ENCODE measurements around the gene TOLLIP.
"Not testable (repeated sequence)": the region's sequence is repeated elsewhere in the genome, so short reads cannot be mapped to it uniquely, and the experiment has no call there.

TOLLIP gene

DNA sequence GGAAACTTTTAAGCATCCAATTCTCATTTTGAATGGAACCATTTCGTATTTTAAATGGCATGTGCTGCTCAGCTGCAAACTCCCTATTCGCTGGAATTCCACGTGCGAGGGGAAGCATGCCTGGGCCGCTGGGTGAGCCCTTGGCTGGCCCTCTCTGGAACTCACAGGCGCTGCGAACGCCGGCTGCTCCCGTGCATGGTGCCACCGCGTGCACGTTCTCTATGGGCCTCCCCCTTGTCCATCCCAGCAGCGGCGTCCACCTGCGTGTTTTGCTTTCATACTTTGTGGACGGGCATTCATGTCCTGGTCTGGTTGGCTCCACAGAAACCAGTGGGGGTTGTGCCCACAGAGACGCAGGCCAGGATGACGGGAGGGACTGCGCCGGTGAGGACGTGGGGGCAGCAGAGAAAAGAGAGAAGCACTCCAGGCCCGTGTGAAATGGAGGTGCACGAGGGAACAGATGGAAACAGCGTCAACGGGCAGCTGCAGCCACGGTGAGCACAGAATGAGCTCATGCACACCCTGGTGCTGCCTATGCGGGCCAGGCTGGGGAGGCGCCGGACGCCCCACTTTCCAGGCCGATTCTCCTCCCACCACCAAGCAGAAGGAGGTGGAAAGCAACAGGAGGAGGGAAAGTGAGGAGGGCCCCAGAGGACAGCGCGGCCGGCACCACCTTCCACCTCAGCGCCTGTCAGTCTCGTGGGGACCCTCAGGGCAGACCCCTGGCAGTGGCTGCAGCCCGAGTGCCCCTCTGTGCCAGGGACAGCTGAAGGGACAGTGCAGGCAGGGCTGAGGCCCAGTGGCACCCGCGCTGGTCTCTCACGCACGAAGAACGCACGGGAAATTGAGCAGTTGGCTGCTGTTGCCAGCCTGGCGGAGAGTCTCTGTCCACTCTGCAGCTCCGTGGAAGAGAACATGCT, 29.1 kb downstream of the TOLLIP start:
- no peak for DNase-seq

- DNase-seq: no peak
These were observed 29.8 kb downstream of the TOLLIP start for GRCh38 chr11:1279674-1280055.

- DNase-seq: no peak
These were observed 30.4 kb downstream of the TOLLIP start for GRCh38 chr11:1278766-1279673.

DNA sequence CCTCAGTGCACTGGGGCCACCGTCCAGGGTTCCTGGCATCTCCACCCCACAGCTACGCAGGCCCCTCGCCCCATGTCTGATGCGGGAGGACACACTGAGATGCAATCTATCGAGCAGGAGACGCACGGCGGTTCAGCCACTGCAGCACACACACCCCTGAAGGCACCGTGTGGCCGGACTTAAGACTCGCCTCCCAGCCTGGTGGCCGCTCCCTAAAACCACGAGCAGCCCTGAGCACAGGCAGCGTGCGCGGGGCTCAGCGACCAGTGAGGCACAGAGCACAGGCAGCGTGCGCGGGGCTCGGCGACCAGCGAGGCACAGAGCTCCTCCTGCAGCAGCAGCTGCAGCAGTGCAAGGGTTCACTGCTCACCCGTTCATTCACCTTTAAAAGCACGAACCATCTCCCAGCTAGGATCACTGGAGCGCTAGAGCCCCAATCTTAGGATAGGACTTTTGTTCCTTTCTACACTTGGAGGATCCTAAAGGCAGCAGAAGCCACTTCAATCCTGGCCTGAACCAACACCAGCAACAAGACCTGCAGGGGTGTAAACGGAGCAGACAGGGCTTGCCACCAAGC, 31.4 kb downstream of the TOLLIP start:
- DNase-seq: no peak

- DNase-seq: no peak
These were observed 32.4 kb downstream of the TOLLIP start for GRCh38 chr11:1276866-1277615.

DNA sequence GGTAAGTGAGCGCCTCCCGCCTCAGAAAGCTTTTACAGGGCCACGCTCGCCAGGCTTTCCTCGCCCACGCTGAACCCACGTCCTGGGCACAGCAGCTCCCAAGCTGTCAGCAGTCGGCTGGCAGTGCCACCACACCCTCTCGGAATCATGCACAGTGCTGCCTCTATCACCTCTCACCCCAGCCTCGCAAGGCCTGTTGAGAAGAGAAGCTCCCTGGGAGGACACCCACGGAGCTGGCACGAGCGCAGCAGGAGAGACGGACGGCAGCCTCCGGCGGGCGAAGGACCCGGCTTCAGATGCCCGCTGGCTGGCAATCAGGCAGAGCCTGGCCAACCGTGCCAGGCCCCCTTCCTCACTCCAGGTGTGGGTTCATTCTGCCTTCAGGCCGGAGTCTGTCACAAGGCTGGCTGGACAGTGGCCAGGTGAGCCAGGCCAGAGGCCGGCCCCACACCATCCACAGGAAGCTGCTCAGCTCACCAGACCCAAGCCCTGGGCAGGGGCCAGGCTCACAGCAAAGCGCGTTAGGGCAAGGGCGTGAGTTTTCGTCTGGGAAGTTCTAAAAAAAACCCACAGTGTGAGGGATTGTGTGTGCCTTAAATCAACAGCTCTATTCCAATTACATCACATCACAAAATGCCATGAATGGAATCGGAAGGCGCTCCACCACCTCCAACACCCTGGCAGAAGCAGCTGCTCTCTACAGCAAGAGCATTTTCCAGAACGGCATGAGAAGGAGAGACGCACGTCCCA, 33.2 kb downstream of the TOLLIP start:
- DNase-seq: peak; percentile 43

GRCh38 chr11:1275021-1275420, 34.4 kb downstream of the TOLLIP start:
- DNase-seq: no peak

DNA sequence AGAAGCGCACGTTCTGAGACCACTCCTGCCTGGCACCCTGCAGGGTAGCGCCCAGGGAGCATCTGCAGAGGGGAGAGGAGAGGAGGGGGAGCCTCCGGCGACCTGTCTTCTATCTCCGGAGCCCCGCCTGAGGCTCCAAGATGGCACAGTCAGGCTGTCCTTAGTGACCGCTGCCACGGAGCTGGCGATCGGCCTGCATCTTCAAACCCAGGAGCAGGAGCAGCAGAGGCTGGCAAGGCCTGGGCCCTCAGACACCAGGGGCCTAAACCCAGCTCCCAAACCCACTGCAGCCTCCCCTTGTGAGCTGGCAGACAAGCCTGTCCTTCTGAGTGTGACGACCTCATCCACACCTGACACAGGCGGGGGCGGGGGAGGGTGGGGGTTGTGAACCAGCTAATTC, 34.9 kb downstream of the TOLLIP start:
- no peak for DNase-seq

- no peak for DNase-seq
These were observed 36.9 kb downstream of the TOLLIP start for GRCh38 chr11:1272531-1272930.

GRCh38 chr11:1271927-1272326, 37.5 kb downstream of the TOLLIP start:
- no peak for DNase-seq

- DNase-seq: no peak
These were observed 38.0 kb downstream of the TOLLIP start for GRCh38 chr11:1271406-1271805.

GRCh38 chr11:1271002-1271401, 38.4 kb downstream of the TOLLIP start:
- no peak for DNase-seq

GRCh38 chr11:1270476-1270875, 39.0 kb downstream of the TOLLIP start:
- DNase-seq: no peak

DNA sequence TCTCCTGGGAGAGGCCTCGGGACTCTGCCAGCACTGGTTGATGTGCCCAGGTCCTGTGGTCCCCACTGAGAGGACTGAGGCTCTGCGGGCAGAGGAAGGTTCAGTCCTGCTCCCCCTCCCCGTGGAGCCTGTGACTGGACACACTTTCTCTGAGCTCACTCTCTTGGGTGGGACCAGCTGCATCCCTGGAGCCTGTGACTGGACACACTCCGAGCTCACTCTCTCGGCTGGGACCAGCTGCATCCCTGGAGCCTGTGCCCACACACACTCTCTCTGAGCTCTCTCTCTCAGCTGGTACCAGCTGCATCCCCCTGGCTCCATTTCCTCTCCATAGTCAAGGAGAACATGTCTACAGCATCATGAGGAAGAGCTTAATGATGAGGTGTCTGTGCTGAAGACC, 39.5 kb downstream of the TOLLIP start:
- no peak for DNase-seq

- DNase-seq: no peak
These were observed 41.9 kb downstream of the TOLLIP start for GRCh38 chr11:1267441-1268100.

GRCh38 chr11:1266976-1267375, 42.5 kb downstream of the TOLLIP start:
- not testable (repeated sequence) for DNase-seq

DNA sequence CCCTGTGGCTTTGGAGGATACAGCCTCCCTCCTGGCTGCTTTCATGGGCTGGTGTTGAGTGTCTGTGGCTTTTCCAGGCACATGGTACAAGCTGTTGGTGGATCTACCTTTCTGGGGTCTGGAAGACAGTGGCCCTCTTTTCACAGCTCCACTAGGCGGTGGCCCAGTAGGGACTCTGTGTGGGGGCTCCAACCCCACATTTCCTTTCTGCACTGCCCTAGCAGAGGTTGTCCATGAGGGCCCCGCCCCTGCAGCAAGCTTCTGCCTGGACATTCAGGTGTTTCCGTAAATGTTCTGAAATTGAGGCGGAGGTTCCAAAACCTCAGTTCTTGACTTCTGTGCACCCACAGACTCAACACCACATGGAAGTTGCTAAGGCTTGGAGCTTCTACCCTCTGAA, 44.0 kb downstream of the TOLLIP start:
- not testable (repeated sequence) for DNase-seq

- DNase-seq: not testable (repeated sequence)
These were observed 45.0 kb downstream of the TOLLIP start for GRCh38 chr11:1264444-1264843.

DNA sequence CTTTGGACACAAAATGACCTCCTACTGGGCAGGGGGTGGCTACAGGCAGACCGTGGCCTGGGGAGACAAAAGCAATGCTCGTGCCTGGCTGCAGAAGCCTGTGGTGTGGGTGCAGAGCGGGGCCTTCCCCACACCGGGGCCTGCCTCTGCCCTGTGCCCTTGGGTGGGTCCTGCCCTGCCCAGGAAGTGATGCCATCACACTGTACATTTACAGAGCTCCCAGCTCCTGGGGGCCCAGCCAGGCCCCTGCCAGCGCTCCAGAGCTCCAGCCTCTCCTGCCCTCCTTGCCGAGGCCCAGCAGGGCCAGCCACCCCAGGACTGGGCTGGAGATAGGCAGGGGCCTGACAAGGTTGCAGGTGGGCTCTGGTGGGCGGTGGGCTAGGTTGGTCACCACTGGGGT, 46.4 kb downstream of the TOLLIP start:
- DNase-seq: no peak

GRCh38 chr11:1262172-1263006, 47.0 kb downstream of the TOLLIP start:
- DNase-seq: peak; percentile 95
